Mesendoderm (in vitro differentiated cells): ENCODE results near the gene SORCS2.

Experiments
- DNase-seq: peaks from one replicate; pipeline ENCODE4 v3.0.0; 2013
- H2AK5ac ChIP-seq: 2 replicates; pipeline ENCODE4 v1.6.1; 2013; ENCODE audit warnings: low read length, inconsistent platforms
- H2BK120ac ChIP-seq: 2 replicates; pipeline ENCODE4 v1.6.1; 2013; ENCODE audit warnings: low read depth, mild to moderate bottlenecking, low read length, moderate library complexity, mixed read lengths
- H2BK15ac ChIP-seq: replicated peaks from 2 replicates; pipeline ENCODE4 v1.6.1; 2013; ENCODE audit warnings: low read depth, mild to moderate bottlenecking, moderate library complexity
- H2BK5ac ChIP-seq: 2 replicates; pipeline ENCODE4 v1.6.1; 2013; ENCODE audit warnings: low read length, inconsistent platforms
- H3K18ac ChIP-seq: 2 replicates; pipeline ENCODE4 v1.6.1; 2013; ENCODE audit warnings: mild to moderate bottlenecking, low read length, mixed read lengths
- H3K23ac ChIP-seq: one replicate; pipeline ENCODE4 v1.6.1; 2013; ENCODE audit warnings: low read length
- H3K27ac ChIP-seq: 2 replicates; pipeline ENCODE4 v1.5.1; 2013; ENCODE audit warnings: low read depth, mild to moderate bottlenecking, inconsistent platforms, low read length, moderate library complexity
- H3K27me3 ChIP-seq: 2 replicates; pipeline ENCODE4 v1.6.1; 2013; ENCODE audit warnings: low read length, control low read depth, mild to moderate bottlenecking, inconsistent platforms; ENCODE audit not compliant: insufficient read depth, poor library complexity
- H3K36me3 ChIP-seq: 2 replicates; pipeline ENCODE4 v1.6.1; 2013; ENCODE audit warnings: low read length, inconsistent platforms; ENCODE audit not compliant: control insufficient read depth, insufficient read depth
- H3K4ac ChIP-seq: one replicate; pipeline ENCODE4 v1.6.1; 2013; ENCODE audit warnings: low read depth, mild to moderate bottlenecking, low read length, moderate library complexity
- H3K4me1 ChIP-seq: 2 replicates; pipeline ENCODE4 v1.6.1; 2013; ENCODE audit warnings: low read depth, low read length, inconsistent platforms; ENCODE audit not compliant: control insufficient read depth
- H3K4me2 ChIP-seq: 2 replicates; pipeline ENCODE4 v1.6.1; 2013; ENCODE audit warnings: low read length
- H3K4me3 ChIP-seq: 2 replicates; pipeline ENCODE4 v1.5.1; 2013; ENCODE audit warnings: mild to moderate bottlenecking, low read length
- H3K56ac ChIP-seq: one replicate; pipeline ENCODE4 v1.6.1; 2013; ENCODE audit warnings: low read length
- H3K79me1 ChIP-seq: 2 replicates; pipeline ENCODE4 v1.6.1; 2013; ENCODE audit warnings: low read length, inconsistent platforms
- H3K79me2 ChIP-seq: 2 replicates; pipeline ENCODE4 v1.6.1; 2013; ENCODE audit warnings: mild to moderate bottlenecking, low read length; ENCODE audit not compliant: control insufficient read depth, insufficient read depth
- H3K9ac ChIP-seq: 2 replicates; pipeline ENCODE4 v1.6.1; 2013; ENCODE audit warnings: low read length, inconsistent platforms
- H4K5ac ChIP-seq: one replicate; pipeline ENCODE4 v1.6.1; 2013; ENCODE audit warnings: low read length
- H4K8ac ChIP-seq: one replicate; pipeline ENCODE4 v1.6.1; 2013; ENCODE audit warnings: low read depth, mild to moderate bottlenecking, control low read depth, low read length, moderate library complexity
- WGBS: extraction: QIAGEN DNeasy Blood & Tissue Kit; methylation state at CpG from one replicate; pipeline ENCODE4 v1.1.7; 2013; ENCODE audit warnings: low lambda C conversion rate, missing lambda C conversion rate; ENCODE audit not compliant: insufficient coverage; ENCODE audit errors: extremely low coverage; 5-methylcytosine and 5-hydroxymethylcytosine counted together

The SORCS2 gene

DNA sequence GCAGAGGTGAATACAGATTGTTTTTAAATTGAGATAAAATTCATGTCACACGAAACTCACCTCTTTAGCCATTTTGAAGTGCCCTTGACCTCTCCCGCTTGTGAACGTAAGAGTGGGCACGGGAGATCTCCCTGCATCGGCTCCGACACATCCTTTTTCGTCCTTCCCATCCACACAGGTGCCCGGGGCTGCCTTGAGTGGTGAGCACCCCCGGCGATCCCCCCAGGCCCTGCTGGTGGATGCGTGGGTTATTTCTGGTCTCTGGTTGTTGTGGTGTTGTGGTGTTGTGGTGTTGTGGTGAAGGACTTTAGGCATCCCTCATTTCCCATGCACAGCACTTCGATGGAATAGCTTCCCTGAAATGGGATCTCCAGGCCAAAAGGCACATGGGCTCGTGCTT, 196.3 kb downstream of the SORCS2 start:
- no peak overlapping the region for H2BK15ac ChIP-seq
- H3K4me2 ChIP-seq = no peak overlapping the region
- H2AK5ac ChIP-seq = no peak overlapping the region
- H3K27me3 ChIP-seq = no peaks in the 10 kb centered on the region
- no peak overlapping the region for H3K23ac ChIP-seq
- no peak overlapping the region for H3K18ac ChIP-seq
- H2BK120ac ChIP-seq = no peak overlapping the region
- H3K4me1 ChIP-seq = no peaks in the 10 kb centered on the region
- no peak overlapping the region for H4K5ac ChIP-seq
- H3K79me2 ChIP-seq = no peaks in the 10 kb centered on the region
- no peaks in the 10 kb centered on the region for H3K36me3 ChIP-seq
- no peak overlapping the region for H3K27ac ChIP-seq
- no peak for DNase-seq
- no peaks in the 10 kb centered on the region for H3K79me1 ChIP-seq
- no peak overlapping the region for H3K4ac ChIP-seq
- H2BK5ac ChIP-seq = no peak overlapping the region
- no peak overlapping the region for H3K4me3 ChIP-seq
- no peak overlapping the region for H4K8ac ChIP-seq
- no peak overlapping the region for H3K9ac ChIP-seq
- no peak overlapping the region for H3K56ac ChIP-seq
- WGBS = no CpG with 5 or more reads among the region's 13 CpGs

DNA sequence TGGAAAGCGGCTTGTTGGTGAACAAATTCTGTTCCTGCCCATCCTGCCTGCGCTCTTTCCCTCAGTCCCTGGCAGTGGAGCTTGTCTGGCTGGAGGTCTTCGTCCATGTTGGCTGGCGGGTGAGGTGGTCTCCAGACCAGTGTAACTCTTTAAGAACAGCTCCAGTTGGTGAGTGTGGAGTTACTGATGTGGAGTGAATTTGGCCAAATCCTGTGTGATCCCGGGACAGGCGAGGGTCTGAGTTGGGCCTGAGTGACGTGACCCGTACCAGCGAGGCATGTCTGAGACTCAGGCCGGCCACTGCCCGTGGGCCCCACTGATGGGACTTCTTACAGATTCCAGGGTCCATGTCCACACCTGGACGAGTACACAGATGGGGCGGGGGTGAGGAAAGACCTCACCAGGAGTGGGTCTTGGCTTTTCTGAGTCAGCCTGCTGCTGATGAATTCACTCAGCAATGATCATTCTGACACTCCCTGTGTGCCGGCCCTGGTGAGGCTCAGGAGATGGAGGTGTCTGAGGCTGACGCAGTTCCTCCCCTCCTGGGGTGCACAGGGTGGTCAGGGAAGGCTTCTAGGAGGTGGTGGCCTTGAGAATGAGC, 196.9 kb downstream of the SORCS2 start:
- Histone ChIP-seq H3K27me3 (no peaks in the 10 kb centered on the region), H3K79me1 (no peaks in the 10 kb centered on the region), H3K4me2 (no peak overlapping the region), H2BK15ac (no peak overlapping the region), H4K5ac (no peak overlapping the region), H3K36me3 (no peaks in the 10 kb centered on the region), H4K8ac (no peak overlapping the region), H3K4ac (no peak overlapping the region), H2AK5ac (no peak overlapping the region), H2BK5ac (no peak overlapping the region), H3K27ac (no peak overlapping the region), H3K56ac (no peak overlapping the region), H3K4me1 (no peaks in the 10 kb centered on the region), H3K23ac (no peak overlapping the region), H3K18ac (no peak overlapping the region), H2BK120ac (no peak overlapping the region), H3K4me3 (no peak overlapping the region), H3K79me2 (no peaks in the 10 kb centered on the region), H3K9ac (no peak overlapping the region)
- no peak for DNase-seq
- WGBS = no CpG with 5 or more reads among the region's 15 CpGs

DNA sequence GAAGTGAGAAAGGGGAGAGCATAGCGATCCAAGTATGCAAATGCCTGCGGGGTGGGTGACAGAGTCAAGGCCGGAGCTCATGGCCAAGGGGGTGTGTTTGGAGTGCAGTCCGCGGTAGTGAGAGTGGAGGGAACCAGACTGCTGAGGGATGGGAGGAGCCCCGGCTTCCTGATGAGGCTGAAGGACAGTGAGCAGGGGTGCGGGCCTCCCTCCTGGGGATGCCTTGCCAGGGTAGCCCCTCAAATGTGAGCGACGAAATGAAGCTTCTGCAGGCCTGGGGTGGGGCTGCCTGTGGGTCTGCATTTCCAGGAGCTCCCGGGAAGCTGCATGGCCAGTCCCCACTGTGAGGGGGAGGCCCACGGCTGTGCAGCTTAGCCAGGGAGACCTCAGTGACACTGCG, 197.4 kb downstream of the SORCS2 start:
- Histone ChIP-seq H3K79me2 (no peaks in the 10 kb centered on the region), H3K27ac (no peak overlapping the region), H3K4ac (no peak overlapping the region), H4K8ac (no peak overlapping the region), H3K4me1 (no peaks in the 10 kb centered on the region), H2BK5ac (no peak overlapping the region), H4K5ac (no peak overlapping the region), H3K56ac (no peak overlapping the region), H3K36me3 (no peaks in the 10 kb centered on the region), H2BK15ac (no peak overlapping the region), H3K79me1 (no peaks in the 10 kb centered on the region), H3K18ac (no peak overlapping the region), H3K4me2 (no peak overlapping the region), H2AK5ac (no peak overlapping the region), H3K9ac (no peak overlapping the region), H3K27me3 (no peaks in the 10 kb centered on the region), H3K4me3 (no peak overlapping the region), H2BK120ac (no peak overlapping the region), H3K23ac (no peak overlapping the region)
- no CpG with 5 or more reads among the region's 12 CpGs for WGBS
- DNase-seq = no peak

DNA sequence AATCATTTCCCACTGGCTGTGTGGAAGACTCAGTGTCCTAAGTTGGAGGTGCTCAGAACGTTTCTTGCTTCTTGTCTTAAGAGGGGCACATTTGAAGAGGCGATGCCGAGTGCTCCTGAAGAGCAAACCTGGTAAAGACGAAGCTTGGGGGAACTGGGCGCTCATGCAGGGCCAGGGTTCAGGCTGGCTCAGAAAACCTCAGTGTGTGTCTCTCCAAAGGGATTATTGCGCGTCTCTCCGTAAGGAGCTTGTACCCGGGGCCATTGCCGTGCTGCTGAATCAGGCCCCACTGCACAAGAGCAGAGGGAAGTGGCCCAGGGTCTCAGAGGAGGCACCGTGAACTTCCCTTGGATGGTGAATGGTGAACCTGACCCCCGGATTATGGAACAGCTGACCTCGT, 198.0 kb downstream of the SORCS2 start:
- H3K79me2 ChIP-seq = no peaks in the 10 kb centered on the region
- no peak overlapping the region for H3K4ac ChIP-seq
- H3K4me1 ChIP-seq = no peaks in the 10 kb centered on the region
- H3K36me3 ChIP-seq = no peaks in the 10 kb centered on the region
- no peaks in the 10 kb centered on the region for H3K79me1 ChIP-seq
- DNase-seq = no peak
- no peak overlapping the region for H3K18ac ChIP-seq
- no peaks in the 10 kb centered on the region for H3K27me3 ChIP-seq
- H3K9ac ChIP-seq = no peak overlapping the region
- no peak overlapping the region for H3K56ac ChIP-seq
- no peak overlapping the region for H2BK5ac ChIP-seq
- no peak overlapping the region for H3K4me3 ChIP-seq
- WGBS = no CpG with 5 or more reads among the region's 13 CpGs
- no peak overlapping the region for H4K5ac ChIP-seq
- H4K8ac ChIP-seq = no peak overlapping the region
- H3K27ac ChIP-seq = no peak overlapping the region
- H2BK120ac ChIP-seq = no peak overlapping the region
- no peak overlapping the region for H3K4me2 ChIP-seq
- no peak overlapping the region for H2BK15ac ChIP-seq
- no peak overlapping the region for H2AK5ac ChIP-seq
- no peak overlapping the region for H3K23ac ChIP-seq

DNA sequence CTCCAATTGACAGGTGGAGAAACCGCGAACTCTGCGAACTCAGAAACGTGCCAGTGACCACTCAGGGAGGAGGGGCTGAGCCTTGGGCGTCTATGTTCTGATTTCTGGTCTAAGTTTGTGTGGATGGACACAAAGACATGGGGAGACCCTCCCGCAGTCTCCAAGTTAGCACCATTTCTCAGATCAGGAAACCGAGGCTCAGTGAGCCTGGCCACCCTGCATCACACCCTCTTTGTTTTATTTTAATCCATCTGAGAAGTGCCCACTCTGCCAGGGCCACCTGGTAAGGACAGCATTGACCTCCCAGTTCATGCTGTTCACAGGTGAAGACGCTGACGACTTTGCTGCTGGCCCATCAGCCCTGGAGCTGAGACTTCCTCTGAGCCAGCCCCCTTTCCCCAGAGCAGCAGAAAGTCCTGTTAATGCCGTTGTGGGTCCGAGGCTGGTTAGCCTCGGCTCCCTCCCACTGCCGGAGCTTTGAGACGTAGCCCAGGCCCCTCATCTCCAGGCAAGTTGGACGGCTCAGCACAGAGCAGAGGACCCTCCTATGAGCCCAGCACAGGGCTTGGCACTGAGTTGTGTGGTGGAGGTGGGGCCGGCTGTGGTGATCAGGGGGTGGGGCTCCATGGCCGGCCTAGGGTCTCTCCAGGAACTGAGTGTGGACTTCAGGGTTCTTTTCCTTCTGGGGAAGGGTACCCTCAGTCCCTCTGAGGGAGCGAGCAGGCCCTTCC, 198.7 kb downstream of the SORCS2 start:
- no peak for DNase-seq
- Histone ChIP-seq H3K4me1 (no peaks in the 10 kb centered on the region), H3K4me2 (no peak overlapping the region), H4K5ac (no peak overlapping the region), H3K27ac (no peak overlapping the region), H3K18ac (no peak overlapping the region), H3K56ac (no peak overlapping the region), H3K4me3 (no peak overlapping the region), H3K9ac (no peak overlapping the region), H3K79me2 (no peaks in the 10 kb centered on the region), H2AK5ac (no peak overlapping the region), H4K8ac (no peak overlapping the region), H3K4ac (no peak overlapping the region), H3K36me3 (no peaks in the 10 kb centered on the region), H3K79me1 (no peaks in the 10 kb centered on the region), H2BK15ac (no peak overlapping the region), H2BK5ac (no peak overlapping the region), H3K23ac (no peak overlapping the region), H3K27me3 (no peaks in the 10 kb centered on the region), H2BK120ac (no peak overlapping the region)
- WGBS = no CpG with 5 or more reads among the region's 18 CpGs
